SK-N-SH treated with all-trans-retinoic acid at 6 μM for 48 hours (cell line): ENCODE results near the gene TSSC4.

Experiments used
- ATAC-seq: fragments of 200-7000 bp; cut with Tn5 transposase; 3 replicates; pipeline ENCODE4 v1.9.1; 2020; ENCODE audit warnings: mild to moderate bottlenecking, moderate library complexity
- ARNTL ChIP-seq: fragments of 450-650 bp; formaldehyde crosslinking; IDR thresholded peaks from 2 replicates; pipeline ENCODE4 v1.5.0; 2020; ENCODE audit warnings: low read depth, mild to moderate bottlenecking, moderate library complexity, borderline replicate concordance
- BACH2 ChIP-seq: fragments of 250-450 bp; sonication (Bioruptor Pico); IDR thresholded peaks from 2 replicates; pipeline ENCODE4 v1.9.0; 2021; ENCODE audit warnings: mild to moderate bottlenecking, borderline replicate concordance
- CSDC2 ChIP-seq: fragments of 250-450 bp; sonication (Bioruptor Pico); IDR thresholded peaks from 2 replicates; pipeline ENCODE4 v1.5.0; 2020; ENCODE audit warnings: mild to moderate bottlenecking, moderate library complexity
- CSRNP3 ChIP-seq: fragments of 250-450 bp; sonication (Bioruptor Pico); IDR thresholded peaks from 2 replicates; pipeline ENCODE4 v1.5.1; 2021; ENCODE audit warnings: mild to moderate bottlenecking, moderate library complexity
- ESRRG ChIP-seq: fragments of 250-450 bp; sonication (Bioruptor Pico); IDR thresholded peaks from 2 replicates; pipeline ENCODE4 v1.6.1; 2021; ENCODE audit warnings: mild to moderate bottlenecking
- GLIS3 ChIP-seq: fragments of 250-450 bp; sonication (Bioruptor Pico); IDR thresholded peaks from 2 replicates; pipeline ENCODE4 v1.5.0; 2020; ENCODE audit warnings: mild to moderate bottlenecking, moderate library complexity
- ISL1 ChIP-seq: fragments of 250-450 bp; sonication (Bioruptor Pico); IDR thresholded peaks from 2 replicates; pipeline ENCODE4 v2.1.2; 2022; ENCODE audit warnings: mild to moderate bottlenecking, moderate library complexity
- PATZ1 ChIP-seq: fragments of 250-450 bp; sonication (Bioruptor Pico); IDR thresholded peaks from 2 replicates; pipeline ENCODE4 v1.8.0; 2020; ENCODE audit warnings: mild to moderate bottlenecking, moderate library complexity, borderline replicate concordance
- RARB ChIP-seq: fragments of 250-450 bp; sonication (Bioruptor Pico); IDR thresholded peaks from 2 replicates; pipeline ENCODE4 v1.8.0; 2021; ENCODE audit warnings: mild to moderate bottlenecking, moderate library complexity
- SNAI2 ChIP-seq: fragments of 250-450 bp; sonication (Bioruptor Pico); IDR thresholded peaks from 2 replicates; pipeline ENCODE4 v1.5.0; 2020; ENCODE audit warnings: mild to moderate bottlenecking, moderate library complexity
- TOX ChIP-seq: fragments of 250-450 bp; sonication (Bioruptor Pico); IDR thresholded peaks from 2 replicates; pipeline ENCODE4 v1.8.0; 2021; ENCODE audit warnings: mild to moderate bottlenecking, moderate library complexity, borderline replicate concordance
- TSHZ2 ChIP-seq: fragments of 250-450 bp; sonication (Bioruptor Pico); IDR thresholded peaks from 2 replicates; pipeline ENCODE4 v1.5.0; 2020; ENCODE audit warnings: mild to moderate bottlenecking, moderate library complexity
- ZC3H10 ChIP-seq: fragments of 250-450 bp; sonication (Bioruptor Pico); IDR thresholded peaks from 2 replicates; pipeline ENCODE4 v1.5.1; 2021; ENCODE audit warnings: mild to moderate bottlenecking, moderate library complexity
- ZNF565 ChIP-seq: fragments of 450-650 bp; formaldehyde crosslinking; conservative IDR thresholded peaks from 2 replicates; pipeline ENCODE4 v1.5.0; 2020; ENCODE audit warnings: low read depth, mild to moderate bottlenecking, moderate library complexity
- TF ChIP-seq, protein P1 (sequence below): fragments of 250-450 bp; sonication (Bioruptor Pico); IDR thresholded peaks from 2 replicates; pipeline ENCODE4 v1.8.0; 2021; ENCODE audit warnings: low read depth, mild to moderate bottlenecking, moderate library complexity, borderline replicate concordance

The TSSC4 gene

DNA sequence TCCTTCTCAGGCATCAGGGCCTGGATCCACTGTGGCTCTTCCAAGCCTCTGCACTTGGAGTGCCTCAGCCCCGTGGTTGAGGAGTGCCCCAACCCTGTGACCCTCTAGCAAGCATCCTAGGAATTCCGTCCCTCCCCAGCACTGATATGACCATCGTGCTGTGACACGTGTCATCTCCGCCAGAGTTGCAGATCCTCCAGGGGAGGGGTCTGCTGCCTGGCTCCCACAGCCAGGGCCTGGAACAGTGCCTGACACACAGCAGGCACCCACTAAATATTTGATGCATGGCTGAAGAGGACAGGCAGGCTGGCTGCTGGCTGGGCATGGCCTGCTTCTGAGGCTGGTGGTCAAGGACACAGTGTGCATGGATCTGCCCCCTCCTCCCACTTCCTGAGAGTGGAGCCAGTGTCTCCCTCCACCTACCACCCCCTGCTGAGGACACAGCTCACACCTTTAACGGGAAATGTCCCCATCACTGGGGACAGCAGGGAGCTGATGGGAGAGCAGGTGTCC, 25.2 kb upstream of the TSSC4 start (continued):
- TF ChIP-seq, protein P1, sequence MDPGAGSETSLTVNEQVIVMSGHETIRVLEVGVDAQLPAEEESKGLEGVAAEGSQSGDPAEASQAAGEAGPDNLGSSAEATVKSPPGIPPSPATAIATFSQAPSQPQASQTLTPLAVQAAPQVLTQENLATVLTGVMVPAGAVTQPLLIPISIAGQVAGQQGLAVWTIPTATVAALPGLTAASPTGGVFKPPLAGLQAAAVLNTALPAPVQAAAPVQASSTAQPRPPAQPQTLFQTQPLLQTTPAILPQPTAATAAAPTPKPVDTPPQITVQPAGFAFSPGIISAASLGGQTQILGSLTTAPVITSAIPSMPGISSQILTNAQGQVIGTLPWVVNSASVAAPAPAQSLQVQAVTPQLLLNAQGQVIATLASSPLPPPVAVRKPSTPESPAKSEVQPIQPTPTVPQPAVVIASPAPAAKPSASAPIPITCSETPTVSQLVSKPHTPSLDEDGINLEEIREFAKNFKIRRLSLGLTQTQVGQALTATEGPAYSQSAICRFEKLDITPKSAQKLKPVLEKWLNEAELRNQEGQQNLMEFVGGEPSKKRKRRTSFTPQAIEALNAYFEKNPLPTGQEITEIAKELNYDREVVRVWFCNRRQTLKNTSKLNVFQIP, result no peak
- TF ChIP-seq CSDC2, result no peak

DNA sequence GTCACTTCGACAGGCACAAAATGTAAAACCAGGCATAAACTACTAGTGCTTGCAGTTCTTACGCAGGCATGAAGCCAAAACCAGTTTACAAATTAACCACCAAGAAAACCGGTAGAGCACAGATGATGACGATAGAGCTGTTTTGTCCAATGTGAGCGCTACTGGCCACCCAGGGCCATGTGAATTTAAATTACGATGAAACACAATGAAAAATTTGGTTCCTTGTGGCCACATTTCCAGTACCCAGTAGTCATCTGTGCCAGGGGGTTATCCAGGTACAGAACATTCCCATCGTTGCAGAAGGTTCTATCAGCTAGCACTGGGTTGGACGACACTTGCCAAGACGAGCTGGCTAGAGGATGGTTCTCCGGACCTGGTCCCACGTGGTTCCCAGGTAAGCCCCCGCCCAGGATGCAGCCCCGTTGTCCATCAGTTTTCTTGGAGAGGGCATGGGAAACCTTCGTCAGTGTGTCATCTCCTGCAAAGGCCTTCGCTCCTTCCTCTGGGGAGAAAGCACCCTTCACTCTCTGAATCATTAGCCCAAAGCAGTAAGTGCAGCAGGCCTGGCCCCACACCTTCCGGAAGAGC, 24.5 kb upstream of the TSSC4 start:
- no peak for TF ChIP-seq GLIS3 (CRISPR knock-in tag)
- no peak for TF ChIP-seq SNAI2 (CRISPR knock-in tag)
- TF ChIP-seq, protein P1, result no peak
- no peak for TF ChIP-seq ZNF565 (CRISPR knock-in tag)
- no peak for TF ChIP-seq PATZ1 (CRISPR knock-in tag)
- no peak for TF ChIP-seq TSHZ2
- TF ChIP-seq RARB (CRISPR knock-in tag), result no peak
- no peak for ATAC-seq

GRCh38 chr11:2376751-2377451, 23.6 kb upstream of the TSSC4 start, which contains the start of gene CD81:
Gene CD81, plus strand, starts transcription at chr11:2377310. Its CDS starts 240 bp downstream, at chr11:2377550.
- no peak for TF ChIP-seq TOX
- ATAC-seq, result peak; percentile 67

DNA sequence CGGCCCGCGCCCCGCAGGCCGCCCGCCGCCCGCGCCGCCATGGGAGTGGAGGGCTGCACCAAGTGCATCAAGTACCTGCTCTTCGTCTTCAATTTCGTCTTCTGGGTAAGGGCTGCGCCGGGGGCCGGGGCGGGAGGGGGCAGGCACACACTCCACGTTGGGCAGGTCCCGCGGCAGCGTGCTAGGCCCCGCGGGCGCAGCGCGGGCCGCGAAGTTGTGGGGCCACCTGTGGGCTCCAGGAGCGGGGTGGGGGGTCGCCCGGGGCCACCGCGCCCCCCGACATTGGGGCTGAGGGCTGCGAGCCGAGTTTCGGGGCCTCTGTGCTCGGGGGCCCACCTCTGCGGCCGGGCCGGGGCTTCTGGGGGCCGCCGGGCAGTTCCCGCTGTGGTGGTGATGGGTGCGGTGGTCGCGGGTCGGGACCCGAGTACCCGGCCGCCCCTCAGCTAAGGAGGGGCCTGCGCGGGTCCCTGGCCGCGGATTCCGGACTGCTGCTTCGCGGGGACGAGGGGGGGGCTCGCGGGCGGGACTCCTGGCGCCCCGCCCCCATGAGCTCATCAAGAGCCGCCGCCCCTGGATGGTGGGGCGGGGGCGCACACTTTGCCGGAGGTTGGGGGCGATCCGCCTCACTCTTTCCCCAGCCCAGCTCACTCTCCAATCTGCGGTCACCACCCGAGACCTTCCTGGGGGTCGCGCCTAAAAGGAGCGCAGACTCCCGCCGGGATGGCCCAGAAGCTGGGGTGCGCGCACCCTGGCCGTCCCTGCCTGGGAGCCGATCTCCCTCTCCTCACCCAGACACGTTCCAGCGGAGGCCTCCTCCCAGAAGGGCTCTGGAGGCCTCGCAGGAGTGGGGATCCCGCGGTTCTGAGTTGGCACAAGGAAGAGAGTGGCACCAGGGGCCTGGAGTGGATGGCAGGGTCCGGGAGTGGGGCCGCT, 22.8 kb upstream of the TSSC4 start:
- ATAC-seq, result peak; percentile 79

More for the DNA sequence above, 22.8 kb upstream of the TSSC4 start:
- no peak for TF ChIP-seq SNAI2 (CRISPR knock-in tag)
- no peak for TF ChIP-seq BACH2 (CRISPR knock-in tag)
- TF ChIP-seq ESRRG, result no peak
- no peak for TF ChIP-seq CSRNP3 (CRISPR knock-in tag)
- no peak for TF ChIP-seq ZC3H10
- no peak for TF ChIP-seq RARB (CRISPR knock-in tag)
- TF ChIP-seq, protein P1, result no peak
- TF ChIP-seq TOX, result no peak
- no peak for TF ChIP-seq ARNTL
- no peak for TF ChIP-seq ISL1 (CRISPR knock-in tag)
